Non-pigmented ciliary epithelial cell (primary cell): Measurements from ENCODE around the gene FN3K.

Experiments
- DNase-seq: peaks from one replicate; pipeline ENCODE4 v3.0.0-alpha.2; 2010; ENCODE audit warnings: low read depth

FN3K gene

GRCh38 chr17:82797061-82797460 lies 61.6 kb downstream of the FN3K start:
- DNase-seq = no peak

- no peak for DNase-seq
These were observed 63.3 kb downstream of the FN3K start for GRCh38 chr17:82798752-82799151.

GRCh38 chr17:82799591-82799990 lies 64.2 kb downstream of the FN3K start:
- DNase-seq = no peak
